Right forelimb (tissue), 1 donor: ENCODE data around the gene KRTAP9-4.
"Not testable (repeated sequence)": the region's sequence is repeated elsewhere in the genome, so short reads cannot be mapped to it uniquely, and the experiment has no call there.

Experiments used
- DNase-seq: peaks from one replicate; pipeline ENCODE4 v3.0.0-alpha.2; 2018

The KRTAP9-4 gene

GRCh38 chr17:41265078-41265477, 15.6 kb downstream of the KRTAP9-4 start, which contains the start of gene KRTAP9-6:
Gene KRTAP9-6, plus strand, starts transcription at chr17:41265378. Its CDS starts 0 bp downstream, at chr17:41265378.
- DNase-seq = no peak

- DNase-seq = no peak
Observed at GRCh38 chr17:41267711-41268110, 18.2 kb downstream of the KRTAP9-4 start.

GRCh38 chr17:41271323-41271722, 21.8 kb downstream of the KRTAP9-4 start:
- DNase-seq = not testable (repeated sequence)

DNA sequence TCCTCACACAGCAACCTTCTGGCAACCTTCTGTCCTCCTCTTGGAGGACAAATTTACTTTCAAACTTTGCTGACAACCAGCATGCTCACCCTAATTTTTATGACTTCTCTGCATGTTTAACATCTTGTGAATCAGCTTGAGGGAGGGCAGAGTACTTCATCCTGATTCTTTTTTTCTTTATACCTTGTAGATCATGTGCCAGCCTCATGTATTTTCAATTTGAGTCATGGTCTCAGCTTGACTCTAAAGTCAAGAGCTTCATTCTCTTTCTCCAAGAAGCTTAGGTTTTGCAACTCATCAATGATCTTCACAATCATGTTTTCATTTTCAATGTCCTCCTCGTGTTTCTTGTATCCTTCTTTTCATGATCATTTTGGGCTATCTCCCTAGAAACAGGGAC, 22.4 kb downstream of the KRTAP9-4 start:
- no peak for DNase-seq

DNA sequence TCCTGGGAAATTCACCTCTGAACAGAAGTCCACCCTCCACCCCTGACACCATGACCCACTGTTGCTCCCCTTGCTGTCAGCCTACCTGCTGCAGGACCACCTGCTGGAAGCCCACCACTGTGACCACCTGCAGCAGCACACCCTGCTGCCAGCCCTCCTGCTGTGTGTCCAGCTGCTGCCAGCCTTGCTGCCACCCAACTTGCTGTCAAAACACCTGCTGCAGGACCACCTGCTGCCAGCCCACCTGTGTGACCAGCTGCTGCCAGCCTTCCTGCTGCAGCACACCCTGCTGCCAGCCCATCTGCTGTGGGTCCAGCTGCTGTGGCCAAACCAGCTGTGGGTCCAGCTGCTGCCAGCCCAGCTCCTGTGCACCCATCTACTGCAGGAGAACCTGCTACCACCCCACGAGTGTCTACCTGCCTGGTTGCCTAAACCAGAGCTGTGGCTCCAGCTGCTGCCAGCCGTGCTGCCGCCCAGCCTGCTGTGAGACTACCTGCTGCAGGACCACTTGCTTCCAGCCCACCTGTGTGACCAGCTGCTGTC, 26.2 kb downstream of the KRTAP9-4 start, which contains the start of gene KRTAP9-7:
Gene KRTAP9-7 (plus strand): TSS at position 51 of the 543 bp plus-strand sequence. CDS start 0 bp downstream, at position 51.
- DNase-seq = not testable (repeated sequence)

DNA sequence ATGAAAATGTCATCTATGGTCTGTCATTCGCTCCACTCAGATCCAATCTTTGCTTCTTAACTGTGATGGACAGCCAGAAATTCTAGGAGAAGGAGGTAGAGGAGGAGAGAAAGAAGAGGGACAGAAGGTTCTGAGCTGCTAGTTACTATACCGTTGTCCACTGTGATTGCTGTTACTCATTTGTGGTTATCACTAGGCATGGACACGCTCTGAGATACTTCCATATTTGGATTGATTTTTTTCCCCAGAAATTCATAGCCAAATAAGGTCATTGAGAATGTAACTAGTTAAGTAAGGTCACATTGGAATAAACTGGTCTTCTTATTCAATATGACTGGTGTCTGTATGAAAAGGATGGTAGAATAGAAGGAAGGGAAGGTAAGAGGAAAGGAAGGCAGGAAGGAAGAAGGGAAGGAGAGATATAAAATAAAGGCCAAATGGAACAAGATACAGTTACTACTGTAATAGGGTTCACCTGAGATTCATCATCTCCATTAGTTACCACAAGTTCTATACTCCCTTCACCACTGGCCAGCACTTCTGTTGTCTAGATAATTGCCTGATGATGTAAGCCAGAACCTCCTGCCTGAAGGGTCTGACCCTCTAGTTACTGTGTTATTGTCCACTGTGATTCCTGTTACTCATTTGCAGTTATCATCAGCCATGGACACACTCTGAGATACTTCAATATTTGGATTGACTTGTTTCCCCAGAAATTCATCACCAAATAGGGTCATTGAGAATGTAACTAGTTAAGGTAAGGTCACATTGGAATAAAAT, 28.9 kb downstream of the KRTAP9-4 start:
- DNase-seq = no peak

GRCh38 chr17:41284043-41284442, 34.6 kb downstream of the KRTAP9-4 start:
- DNase-seq = no peak

- DNase-seq = no peak
Observed at GRCh38 chr17:41284546-41284945, 35.1 kb downstream of the KRTAP9-4 start.

- no peak for DNase-seq
Observed at GRCh38 chr17:41287050-41287449, 37.6 kb downstream of the KRTAP9-4 start.

GRCh38 chr17:41294016-41294415, 44.5 kb downstream of the KRTAP9-4 start:
- no peak for DNase-seq

GRCh38 chr17:41296846-41297245, 47.4 kb downstream of the KRTAP9-4 start:
- no peak for DNase-seq

DNA sequence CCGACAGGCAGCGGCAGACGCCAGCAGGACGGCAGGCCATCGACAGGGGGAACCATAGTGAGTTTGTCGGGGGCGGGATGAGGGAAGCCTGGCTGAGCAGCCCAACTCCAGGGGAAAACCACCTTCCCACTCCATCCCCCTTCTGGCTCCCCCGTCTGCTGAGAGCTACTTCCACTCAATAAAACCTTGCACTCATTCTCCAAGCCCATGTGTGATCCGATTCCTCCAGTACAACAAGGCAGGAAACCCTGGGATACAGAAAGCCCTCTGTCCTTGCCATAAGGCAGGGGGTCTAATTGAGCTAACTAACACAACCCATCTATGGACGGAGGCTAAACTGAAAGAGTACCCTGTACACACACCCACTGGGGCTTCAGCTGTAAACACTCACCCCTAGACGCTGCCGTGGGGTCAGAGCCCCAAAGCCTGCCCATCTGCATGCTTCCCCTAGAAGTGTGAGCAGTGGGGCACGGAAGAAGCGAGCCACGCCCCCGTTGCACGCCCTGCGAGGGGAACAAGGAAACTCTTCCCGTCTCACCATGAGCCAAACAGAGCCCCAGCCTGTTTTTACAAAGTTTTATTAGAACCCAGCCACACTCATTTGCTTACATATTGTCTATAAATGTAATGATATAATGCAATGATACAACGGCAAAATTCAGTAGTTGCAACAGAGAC, 49.1 kb downstream of the KRTAP9-4 start:
- no peak for DNase-seq
